Measurements from ENCODE around the gene AMN.

DNA sequence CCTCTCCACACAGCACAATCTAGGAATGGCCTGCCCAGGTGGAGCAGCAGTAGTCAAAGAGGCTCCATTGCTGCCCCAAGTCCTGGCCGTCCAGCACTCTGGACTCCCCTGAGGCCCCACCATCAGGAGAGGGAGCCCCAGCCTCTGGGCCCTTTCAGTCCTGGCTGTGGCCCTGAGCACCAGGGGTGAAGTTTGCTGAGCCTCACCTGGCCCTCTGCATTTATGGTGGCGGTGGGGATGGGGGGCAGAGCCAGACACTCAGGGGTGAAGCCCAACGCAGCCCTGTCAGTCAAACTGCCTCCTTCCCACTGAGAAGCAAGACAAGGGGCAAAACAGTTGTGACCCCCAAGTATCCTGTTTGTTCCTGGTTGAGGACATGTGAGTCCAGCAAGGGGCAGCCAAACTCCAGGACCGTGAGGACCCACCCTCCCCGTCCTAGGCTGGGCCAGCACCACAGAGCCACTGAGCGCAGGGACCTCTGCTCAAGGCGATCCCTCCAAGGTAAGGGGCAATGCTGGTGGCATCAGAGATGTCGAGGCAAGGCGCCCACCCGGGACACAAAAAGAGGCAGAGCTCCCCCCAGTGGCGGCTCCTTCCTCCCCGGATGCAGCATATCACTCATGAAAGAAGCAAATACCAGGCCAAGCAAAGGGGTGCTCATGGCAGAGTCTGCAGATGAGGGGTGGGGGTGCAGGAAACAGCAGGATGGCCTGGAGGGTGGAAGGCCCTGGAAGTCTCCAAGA is 4.8 kb upstream of the AMN start:
- TF ChIP-seq CTCF (IDR thresholded peaks at IDR 0.05): peak; percentile 73
- TF ChIP-seq EZH2 (IDR thresholded peaks at IDR 0.05; ENCODE audit: borderline replicate concordance, insufficient read depth, low read depth, low read length, poor library complexity, severe bottlenecking): no peak
